Stomach (tissue), 4 donors: ENCODE data around the gene BAG3.
"Not testable (repeated sequence)": the region's sequence is repeated elsewhere in the genome, so short reads cannot be mapped to it uniquely, and the experiment has no call there.

Experiments used
- EP300 ChIP-seq: sonication (generic); formaldehyde crosslinking; IDR thresholded peaks from one replicate; pipeline ENCODE4 v1.6.1; 2017; ENCODE audit warnings: antibody characterized with exemption
- POLR2A ChIP-seq, 4 donors: fragments of 450-650 bp; IDR thresholded peaks; one replicate each; pipeline ENCODE4 v1.6.1; 2016; ENCODE audit warnings: antibody characterized with exemption in 4 of 4, control low read depth in 2 of 4, mild to moderate bottlenecking in 1 of 4, moderate library complexity in 1 of 4
- TF ChIP-seq, protein P1 (sequence below), 7 experiments: fragments of 450-650 bp in 4 of 7; fragments of 200-600 bp in 3 of 7; sonication (generic) in 3 of 7; IDR thresholded peaks; one replicate each; pipeline ENCODE4 v1.5.1; 2016 to 2019; ENCODE audit warnings: antibody characterized with exemption in 7 of 7, control low read depth in 2 of 7, mild to moderate bottlenecking in 1 of 7

- TF ChIP-seq, protein P1, sequence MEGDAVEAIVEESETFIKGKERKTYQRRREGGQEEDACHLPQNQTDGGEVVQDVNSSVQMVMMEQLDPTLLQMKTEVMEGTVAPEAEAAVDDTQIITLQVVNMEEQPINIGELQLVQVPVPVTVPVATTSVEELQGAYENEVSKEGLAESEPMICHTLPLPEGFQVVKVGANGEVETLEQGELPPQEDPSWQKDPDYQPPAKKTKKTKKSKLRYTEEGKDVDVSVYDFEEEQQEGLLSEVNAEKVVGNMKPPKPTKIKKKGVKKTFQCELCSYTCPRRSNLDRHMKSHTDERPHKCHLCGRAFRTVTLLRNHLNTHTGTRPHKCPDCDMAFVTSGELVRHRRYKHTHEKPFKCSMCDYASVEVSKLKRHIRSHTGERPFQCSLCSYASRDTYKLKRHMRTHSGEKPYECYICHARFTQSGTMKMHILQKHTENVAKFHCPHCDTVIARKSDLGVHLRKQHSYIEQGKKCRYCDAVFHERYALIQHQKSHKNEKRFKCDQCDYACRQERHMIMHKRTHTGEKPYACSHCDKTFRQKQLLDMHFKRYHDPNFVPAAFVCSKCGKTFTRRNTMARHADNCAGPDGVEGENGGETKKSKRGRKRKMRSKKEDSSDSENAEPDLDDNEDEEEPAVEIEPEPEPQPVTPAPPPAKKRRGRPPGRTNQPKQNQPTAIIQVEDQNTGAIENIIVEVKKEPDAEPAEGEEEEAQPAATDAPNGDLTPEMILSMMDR (IDR thresholded peaks at IDR 0.05): not testable (repeated sequence)
- not testable (repeated sequence) for TF ChIP-seq POLR2A (IDR thresholded peaks at IDR 0.05); EP300
These were observed 59.8 kb downstream of the BAG3 start for GRCh38 chr10:119710935-119711334.
